ENCODE measurements around the gene MAN1C1. TPM values are rescaled to one million over a fixed set of nuclear protein-coding genes. Genes with fewer than 3 reads are reported as not detected.

Gene MAN1C1
- polyA plus RNA-seq, 1 of the 3 experiments (the other 2 are of a cell fraction), result 0.20 TPM

- Histone ChIP-seq H3K4me1 (ENCODE audit: control insufficient read depth in 1 of 2, insufficient read depth in 2 of 2, low read depth in 1 of 2, low read length in 1 of 2) (peaks cover 0 to 12% of the 10 kb centered on the region in 2 experiments; a peak in 2 of 4 replicates), H3K9ac (no peak overlapping the region), H3K27me3 (ENCODE audit: insufficient read depth) (peaks cover 28% of the 10 kb centered on the region; the same call in 1 of the 2 replicates), H3F3A (replicated peaks; ENCODE audit: insufficient read depth) (no peaks in the 10 kb centered on the region), H3K4me2 (no peak overlapping the region), H3K27ac (ENCODE audit: low read depth in 2 of 2, low read length in 1 of 2) (no peak overlapping the region), H3K9me3 (no peaks in the 10 kb centered on the region), H3K9me2 (no peaks in the 10 kb centered on the region), H3K79me2 (ENCODE audit: insufficient read depth) (no peaks in the 10 kb centered on the region), H4K20me1 (ENCODE audit: insufficient read depth) (no peaks in the 10 kb centered on the region), H3K4me3 (ENCODE audit: low read depth in 2 of 2, low read length in 1 of 2) (no peak overlapping the region), H2AFZ (ENCODE audit: low read depth) (no peak overlapping the region), H3K36me3 (replicated peaks in 1 of 2; ENCODE audit: control insufficient read depth in 1 of 2, insufficient read depth in 2 of 2, low read length in 1 of 2) (no peaks in the 10 kb centered on the region)
- 55% methylated on average over 4 of the region's 4 CpGs for WGBS (ENCODE audit: low lambda C conversion rate)
- ChIA-PET POLR2A (no interaction called here), CTCF (interaction anchor here (1.1 to 2.1 kb wide), 6 partner anchors 15 to 174 kb away, joined by 3 to 8 read pairs (median 4); no protein-coding TSS in a partner anchor)
- DNase-seq, result no peak
- TF ChIP-seq REST (IDR thresholded peaks at IDR 0.05; ENCODE audit: low read depth, low read length) (no peak), MAX (IDR thresholded peaks at IDR 0.05; ENCODE audit: low read depth) (no peak), JUND (IDR thresholded peaks at IDR 0.05) (no peak), CTCF (IDR thresholded peaks at IDR 0.05) (no peak), RAD21 (IDR thresholded peaks at IDR 0.05; ENCODE audit: low read length) (no peak), PBX3 (IDR thresholded peaks at IDR 0.05) (no peak), IRF3 (IDR thresholded peaks at IDR 0.05; ENCODE audit: low read depth, low read length) (no peak), RFX5 (IDR thresholded peaks at IDR 0.05; ENCODE audit: low read length) (no peak), GABPA (IDR thresholded peaks at IDR 0.05; ENCODE audit: low read depth) (no peak), GATA2 (CRISPR knock-in tag; IDR thresholded peaks at IDR 0.05) (no peak), NFIC (IDR thresholded peaks at IDR 0.05; ENCODE audit: borderline replicate concordance) (no peak), ELF1 (IDR thresholded peaks at IDR 0.05) (no peak), FOSL2 (IDR thresholded peaks at IDR 0.05; ENCODE audit: borderline replicate concordance, low read depth) (no peak)
Measured at GRCh38 chr1:25623731-25624130, 7.1 kb downstream of the MAN1C1 start.
